GM12892 (cell line): ENCODE data around the gene SLC37A1. TPM values are rescaled to one million over a fixed set of nuclear protein-coding genes. Genes with fewer than 3 reads are reported as not detected.
A peak's percentile ranks its signal among the peaks of the same experiment; 100 is the strongest.
"Not testable (repeated sequence)": the region's sequence is repeated elsewhere in the genome, so short reads cannot be mapped to it uniquely, and the experiment has no call there.

ENCODE experiments used
- DNase-seq: peaks from one replicate; pipeline ENCODE4 v3.0.0; 2011; ENCODE audit not compliant: insufficient read length
- FAIRE-seq: peaks from 2 replicates; lab custom pipeline; 2011; peaks lifted over from hg19 to GRCh38; lab: Jason Lieb, UNC
- POLR2A ChIP-seq: IDR thresholded peaks from 2 replicates; pipeline ENCODE4 v1.6.1; 2011; ENCODE audit warnings: low read depth, low read length, control low read depth
- POLR2AphosphoS5 ChIP-seq: IDR thresholded peaks from 2 replicates; pipeline ENCODE4 v1.6.1; 2011; ENCODE audit warnings: low read depth, low read length, control low read depth
- TAF1 ChIP-seq: IDR thresholded peaks from 2 replicates; pipeline ENCODE4 v1.6.1; 2011; ENCODE audit warnings: low read depth, mild to moderate bottlenecking, control low read depth, low read length, borderline replicate concordance
- polyA plus RNA-seq: library from polyadenylated mRNA; unstranded; fragments of >200 nt; gene quantifications from one replicate; pipeline ENCODE4 v1.2.1, GENCODE V29; 2012; ENCODE audit warnings: missing spikeins, inconsistent platforms; ENCODE audit not compliant: missing spikeins

The SLC37A1 gene
- 15.2 TPM for polyA plus RNA-seq

DNA sequence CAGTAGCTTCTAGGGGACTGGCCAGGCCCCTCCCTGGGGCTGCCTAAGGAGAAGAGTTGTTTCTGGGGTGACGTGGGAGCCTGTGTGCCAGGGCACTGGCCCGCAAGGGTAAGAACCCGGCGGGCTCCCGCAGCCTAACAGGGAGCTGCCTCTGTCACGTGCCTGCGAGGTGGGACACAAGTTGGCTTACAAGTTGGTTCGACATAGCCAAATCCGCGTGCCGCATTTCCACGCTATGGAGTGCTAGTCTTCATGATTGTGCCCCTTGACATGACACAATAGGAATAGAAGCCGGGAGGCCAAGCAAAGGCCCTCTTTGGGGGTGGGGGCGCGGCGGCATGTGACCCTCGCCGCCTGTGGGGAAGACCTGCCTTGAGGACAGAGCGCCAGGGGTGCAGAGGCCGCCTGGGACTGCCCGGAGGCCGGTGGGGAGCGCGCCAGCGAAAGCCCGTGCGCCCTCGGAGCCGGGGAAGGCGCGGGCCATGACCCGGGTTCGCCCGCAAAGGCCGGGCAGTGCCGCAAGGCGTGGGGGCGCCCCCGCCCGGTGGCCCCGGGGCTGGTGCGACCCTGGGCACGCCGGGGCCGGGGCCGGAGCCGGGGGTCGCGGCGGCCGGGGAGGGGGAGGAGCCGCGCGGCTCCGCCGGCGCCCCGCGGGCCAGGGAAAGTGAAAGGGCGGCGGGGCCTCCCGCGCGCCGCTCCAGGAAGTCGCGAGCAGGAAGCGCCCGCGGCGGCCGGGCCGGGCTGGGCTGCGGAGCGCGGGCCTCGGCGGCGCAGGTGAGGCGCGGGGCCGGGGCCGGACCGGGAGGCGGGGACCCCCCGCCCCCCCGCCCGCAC, at the start of gene SLC37A1:
Gene SLC37A1 (plus strand): TSS at position 702 of the 834 bp plus-strand sequence. CDS start 4,603 bp downstream, outside the sequence.
- TF ChIP-seq POLR2AphosphoS5 (no peak), TAF1 (peak; percentile 15; the same call in 1 of the 2 replicates), POLR2A (no peak)
- peak; percentile 62 for DNase-seq
- FAIRE-seq, result peak; percentile 81

GRCh38 chr21:42463861-42464515, 49.7 kb upstream of the SLC37A1 start:
- TF ChIP-seq POLR2AphosphoS5 (no peak), TAF1 (no peak), POLR2A (no peak)
- no peak for DNase-seq
- FAIRE-seq, result peak; percentile 83

- FAIRE-seq, result peak; percentile 96
- DNase-seq, result no peak
- TF ChIP-seq POLR2A (0 out of 2 replicates have a peak, but pooled peaks have one; percentile 24), POLR2AphosphoS5 (peak; percentile 30; the same call in 1 of the 2 replicates), TAF1 (no peak)
Measured at GRCh38 chr21:42465008-42465802, 48.4 kb upstream of the SLC37A1 start.

DNA sequence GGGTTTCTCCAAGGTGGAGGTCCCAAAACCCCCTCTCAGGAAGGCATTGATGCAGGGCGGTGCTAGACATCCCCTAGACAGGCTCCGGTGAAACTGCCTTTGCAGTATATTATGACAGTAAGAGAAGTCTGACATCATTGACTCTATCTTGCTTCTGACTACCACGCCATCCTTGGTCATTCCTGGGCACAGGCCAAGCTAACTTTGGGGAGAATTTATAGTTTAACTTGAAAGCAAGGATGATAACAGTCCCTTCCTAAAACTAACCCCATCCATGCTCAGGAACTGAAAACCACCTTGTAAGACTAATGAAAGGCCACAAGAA, 47.9 kb upstream of the SLC37A1 start:
- FAIRE-seq (no peak), DNase-seq (no peak)
- TF ChIP-seq POLR2A, result no peak
- TF ChIP-seq POLR2AphosphoS5, result no peak
- TF ChIP-seq TAF1, result no peak

GRCh38 chr21:42466700-42467099, 47.0 kb upstream of the SLC37A1 start:
- DNase-seq (no peak), FAIRE-seq (no peak)
- no peak for TF ChIP-seq POLR2A

GRCh38 chr21:42467140-42467983, 46.3 kb upstream of the SLC37A1 start:
- FAIRE-seq, result peak; percentile 92
- no peak for DNase-seq
- no peak for TF ChIP-seq POLR2A
- no peak for TF ChIP-seq TAF1

DNA sequence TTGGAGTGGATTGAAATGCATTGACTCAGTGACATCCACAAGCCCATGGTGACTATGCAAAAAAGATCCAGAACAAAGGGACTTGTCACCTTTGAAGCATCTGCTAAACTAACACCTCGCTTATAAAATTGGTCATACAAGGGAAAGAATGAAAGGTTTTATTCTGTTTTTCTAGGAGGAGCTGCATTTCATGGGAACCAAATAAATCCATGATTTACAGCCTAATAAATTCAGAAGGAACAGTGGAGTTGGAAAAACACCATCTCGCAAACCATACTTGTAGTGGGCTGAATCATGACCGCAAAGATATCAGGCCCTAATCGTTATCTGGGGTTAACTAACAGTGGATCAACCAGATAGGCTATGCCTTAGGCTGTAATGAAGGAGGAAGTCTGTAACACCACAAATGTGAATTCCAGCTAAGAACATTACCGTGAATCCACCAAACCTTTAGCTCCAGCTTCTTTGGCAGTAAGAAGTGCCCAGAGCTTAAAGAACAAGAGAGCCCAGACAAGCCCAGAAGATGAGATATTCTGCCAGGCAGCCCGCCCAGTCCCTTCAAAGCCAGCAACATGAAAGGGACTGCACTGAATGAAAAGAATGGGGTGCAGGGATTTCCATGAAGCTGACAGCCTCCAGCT, 45.0 kb upstream of the SLC37A1 start:
- peak; percentile 67 for FAIRE-seq

DNA sequence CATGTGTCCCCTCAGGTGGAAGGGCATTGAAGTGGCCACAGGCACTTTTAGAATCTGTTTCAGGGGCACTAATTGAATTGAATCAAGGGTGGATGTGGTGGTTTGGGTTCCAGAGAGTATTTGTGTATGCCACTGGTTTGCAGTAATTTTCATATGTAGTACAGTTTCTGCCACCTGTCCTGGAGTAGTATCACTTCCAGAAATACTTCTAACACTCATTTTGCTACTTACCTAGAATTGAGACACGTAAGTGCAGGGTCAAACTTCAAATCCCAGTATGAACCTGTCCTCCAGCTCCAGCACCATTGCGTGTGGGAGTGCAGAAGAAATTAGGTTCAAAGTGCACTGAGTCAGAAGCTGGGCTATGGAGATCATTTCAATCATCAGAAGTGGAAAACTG, 44.4 kb upstream of the SLC37A1 start:
- DNase-seq (no peak), FAIRE-seq (peak; percentile 67)
- TF ChIP-seq POLR2A (no peak), POLR2AphosphoS5 (no peak), TAF1 (no peak)

More for the DNA sequence above, 45.0 kb upstream of the SLC37A1 start:
- DNase-seq, result no peak
- no peak for TF ChIP-seq POLR2AphosphoS5
- no peak for TF ChIP-seq TAF1
- no peak for TF ChIP-seq POLR2A

DNA sequence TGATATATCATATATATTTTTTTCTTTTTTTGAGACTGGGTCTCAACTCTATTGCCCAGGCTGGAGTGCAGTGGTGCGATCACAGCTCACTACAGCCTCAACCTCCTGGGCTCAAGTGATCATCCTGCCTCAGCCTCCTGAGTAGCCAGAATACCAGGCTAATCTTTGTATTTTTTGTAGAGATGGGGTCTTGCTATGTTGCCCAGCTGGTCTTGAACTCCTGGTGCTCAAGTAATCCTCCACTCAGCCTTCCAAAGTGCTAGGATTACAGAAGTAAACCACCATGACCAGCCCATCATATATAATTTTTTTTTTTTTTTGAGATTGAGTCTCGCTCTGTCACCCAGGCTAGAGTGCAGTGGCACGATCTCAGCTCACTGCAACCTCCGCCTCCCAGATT, 43.9 kb upstream of the SLC37A1 start:
- DNase-seq, FAIRE-seq: not testable (repeated sequence)

- DNase-seq (no peak), FAIRE-seq (no peak)
- no peak for TF ChIP-seq POLR2A
Measured at GRCh38 chr21:42471206-42471605, 42.4 kb upstream of the SLC37A1 start.
